ENCODE results near the gene HJV. TPM values are rescaled to one million over a fixed set of nuclear protein-coding genes. Genes with fewer than 3 reads are reported as not detected.
"Not testable (repeated sequence)": the region's sequence is repeated elsewhere in the genome, so short reads cannot be mapped to it uniquely, and the experiment has no call there.

HJV gene, protein sequence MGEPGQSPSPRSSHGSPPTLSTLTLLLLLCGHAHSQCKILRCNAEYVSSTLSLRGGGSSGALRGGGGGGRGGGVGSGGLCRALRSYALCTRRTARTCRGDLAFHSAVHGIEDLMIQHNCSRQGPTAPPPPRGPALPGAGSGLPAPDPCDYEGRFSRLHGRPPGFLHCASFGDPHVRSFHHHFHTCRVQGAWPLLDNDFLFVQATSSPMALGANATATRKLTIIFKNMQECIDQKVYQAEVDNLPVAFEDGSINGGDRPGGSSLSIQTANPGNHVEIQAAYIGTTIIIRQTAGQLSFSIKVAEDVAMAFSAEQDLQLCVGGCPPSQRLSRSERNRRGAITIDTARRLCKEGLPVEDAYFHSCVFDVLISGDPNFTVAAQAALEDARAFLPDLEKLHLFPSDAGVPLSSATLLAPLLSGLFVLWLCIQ
- 100 to 1,000 TPM in 4 of 6 experiments, 10 to 100 TPM in 2; 53.0 to 215 (median 109) TPM for total RNA-seq
- long read RNA-seq, transcript HJV-201 (4 exons, 2,234 nt) = minor isoform, 6 of 51 reads
- long read RNA-seq, transcript HJV-202 (3 exons, 2,123 nt) = major isoform, 30 of 51 reads
- long read RNA-seq, partial matches to known transcripts = 2 of 51 reads
- long read RNA-seq, other reads (novel, unspliced or antisense) = 13 of 51 reads

DNA sequence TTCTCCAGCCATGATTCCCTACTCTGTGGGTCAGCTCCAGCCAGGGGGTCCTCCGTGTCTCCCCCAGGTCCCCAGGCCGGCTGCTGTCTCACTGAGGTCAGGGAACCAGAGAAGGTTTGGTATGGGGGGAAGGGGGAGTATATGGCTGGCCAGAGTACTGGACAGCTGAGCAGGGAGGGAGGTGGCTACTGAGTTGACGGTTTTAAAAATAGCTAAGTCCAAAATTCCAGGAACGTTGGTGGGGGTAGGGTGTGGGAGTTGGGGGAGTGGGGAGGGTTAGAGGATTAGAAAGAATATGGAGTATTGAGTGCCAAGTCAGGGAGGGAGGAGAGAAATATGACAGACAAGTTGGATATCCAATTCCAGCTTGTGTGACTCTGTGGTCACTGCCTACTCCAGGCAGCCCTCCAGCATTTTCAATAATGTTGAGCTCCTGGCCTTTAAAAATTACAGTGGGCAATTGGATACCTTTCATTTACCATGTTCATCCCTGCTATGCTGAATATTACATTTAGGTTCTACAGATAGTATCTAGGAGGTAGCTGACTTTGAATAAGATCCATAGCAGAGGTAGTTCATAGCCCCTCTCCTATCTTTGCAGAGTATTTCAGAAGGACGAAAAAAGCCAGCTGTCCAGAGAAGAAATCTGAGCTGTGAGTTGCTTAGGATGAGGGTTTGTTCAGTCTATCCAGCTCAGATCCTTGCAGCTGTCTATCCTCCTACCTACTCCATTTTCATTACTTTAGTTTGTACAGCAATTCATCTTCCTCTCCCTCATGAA is at the start of gene HJV:
Gene HJV, minus strand, starts transcription at position 114 of the 781 bp plus-strand sequence. CDS start 1,504 bp downstream, outside the sequence.
- Histone ChIP-seq H3K27me3 (no peaks in the 10 kb centered on the region), H3K9me3 (no peaks in the 10 kb centered on the region), H3K36me3 (peaks cover 0 to 16% (median 0%) of the 10 kb centered on the region in 4 donors), H3K27ac (peak within 1 kb of the TSS; percentile 83 to 91 (median 89)), H3K4me3 (peak within 1 kb of the TSS; percentile 40 to 58 (median 56)), H3K4me1 (peaks cover 0 to 12% (median 0%) of the 10 kb centered on the region in 4 donors)
- peak; percentile 41 to 87 (median 72) for DNase-seq
- 36% methylated on average over 5 of the region's 5 CpGs for WGBS (ENCODE audit: insufficient coverage, low coverage, low lambda C conversion rate, missing lambda C conversion rate)
- TF ChIP-seq, protein P1, sequence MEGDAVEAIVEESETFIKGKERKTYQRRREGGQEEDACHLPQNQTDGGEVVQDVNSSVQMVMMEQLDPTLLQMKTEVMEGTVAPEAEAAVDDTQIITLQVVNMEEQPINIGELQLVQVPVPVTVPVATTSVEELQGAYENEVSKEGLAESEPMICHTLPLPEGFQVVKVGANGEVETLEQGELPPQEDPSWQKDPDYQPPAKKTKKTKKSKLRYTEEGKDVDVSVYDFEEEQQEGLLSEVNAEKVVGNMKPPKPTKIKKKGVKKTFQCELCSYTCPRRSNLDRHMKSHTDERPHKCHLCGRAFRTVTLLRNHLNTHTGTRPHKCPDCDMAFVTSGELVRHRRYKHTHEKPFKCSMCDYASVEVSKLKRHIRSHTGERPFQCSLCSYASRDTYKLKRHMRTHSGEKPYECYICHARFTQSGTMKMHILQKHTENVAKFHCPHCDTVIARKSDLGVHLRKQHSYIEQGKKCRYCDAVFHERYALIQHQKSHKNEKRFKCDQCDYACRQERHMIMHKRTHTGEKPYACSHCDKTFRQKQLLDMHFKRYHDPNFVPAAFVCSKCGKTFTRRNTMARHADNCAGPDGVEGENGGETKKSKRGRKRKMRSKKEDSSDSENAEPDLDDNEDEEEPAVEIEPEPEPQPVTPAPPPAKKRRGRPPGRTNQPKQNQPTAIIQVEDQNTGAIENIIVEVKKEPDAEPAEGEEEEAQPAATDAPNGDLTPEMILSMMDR (IDR thresholded peaks at IDR 0.05) = no peak
- TF ChIP-seq POLR2A (IDR thresholded peaks at IDR 0.05) = peak; percentile 58
- intact Hi-C loops (cut with DNase I) = no loop called here
- ATAC-seq = peak; percentile 62 to 85 (median 75)

DNA sequence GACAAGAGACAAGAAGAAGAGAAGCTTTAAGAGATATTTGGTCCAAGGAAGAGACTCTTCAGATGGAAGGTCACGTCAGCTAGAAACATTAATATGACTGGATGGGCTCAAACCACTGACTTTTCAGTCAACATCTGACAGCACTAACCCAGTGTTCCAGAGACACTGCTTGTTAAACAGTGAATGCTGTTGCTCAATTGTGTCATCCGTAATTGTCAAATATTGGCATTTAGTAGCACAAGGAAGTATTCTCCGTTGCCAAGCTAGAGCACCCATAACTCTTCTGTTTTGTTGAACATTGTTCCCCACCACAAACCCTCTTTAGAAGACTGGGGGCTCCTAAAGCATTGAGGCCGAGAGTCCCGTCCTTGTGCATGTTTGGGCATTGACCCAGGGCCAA is 37.6 kb upstream of the HJV start:
- peak overlapping the region in 1 of 3 donors; percentile 33 for H3K27ac ChIP-seq
- H3K27me3 ChIP-seq; H3K4me1 ChIP-seq; ATAC-seq; H3K4me3 ChIP-seq; intact Hi-C loops (cut with DNase I); DNase-seq; H3K9me3 ChIP-seq; H3K36me3 ChIP-seq: not testable (repeated sequence)
- 40% methylated on average over 1 of the region's 5 CpGs for WGBS (ENCODE audit: insufficient coverage, low coverage, low lambda C conversion rate, missing lambda C conversion rate)

DNA sequence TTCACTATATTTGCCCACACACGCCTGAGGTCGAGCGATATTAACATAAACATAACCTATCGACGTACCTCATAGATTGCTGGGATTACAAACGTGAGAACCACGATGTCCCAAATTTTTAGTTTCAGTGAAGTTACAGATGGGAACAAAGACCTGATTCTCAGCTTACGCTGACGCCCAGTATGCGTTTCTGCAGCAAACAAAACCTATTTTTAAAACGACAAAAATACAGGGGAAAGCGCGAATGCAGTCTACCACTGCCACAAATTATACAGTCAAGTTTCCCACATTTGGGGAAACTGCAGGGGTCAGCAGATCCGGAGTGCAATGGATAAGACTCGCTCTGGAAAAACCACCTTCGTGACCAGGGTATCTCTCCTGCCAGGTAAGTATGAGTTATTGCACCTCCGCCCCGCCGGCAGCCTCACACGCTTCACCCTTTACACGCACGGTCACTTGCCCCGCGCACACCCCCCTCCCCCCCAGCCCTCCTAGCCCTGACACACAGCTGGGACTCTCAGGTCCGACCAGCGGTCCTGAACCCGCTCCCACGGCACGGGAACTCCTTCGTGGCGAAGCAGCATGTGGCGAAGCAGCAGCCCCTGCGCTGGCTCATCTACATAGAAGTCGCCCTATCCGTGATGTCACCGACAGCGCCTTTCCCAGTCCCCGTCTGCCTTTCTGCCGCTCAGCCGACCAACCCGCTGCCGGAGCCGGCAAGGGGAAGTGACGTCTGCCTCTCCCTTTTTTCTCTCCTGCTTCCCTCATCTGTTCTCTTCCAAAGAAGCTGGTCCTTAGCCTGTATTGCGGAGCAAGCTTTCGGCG is 30.5 kb upstream of the HJV start:
- peak; percentile 83 to 92 (median 85) for ATAC-seq
- TF ChIP-seq POLR2A (IDR thresholded peaks at IDR 0.05) = peak; percentile 91
- 2% methylated on average over 22 of the region's 47 CpGs for WGBS (ENCODE audit: insufficient coverage, low coverage, low lambda C conversion rate, missing lambda C conversion rate)
- H3K27me3 ChIP-seq; H3K36me3 ChIP-seq; H3K9me3 ChIP-seq; intact Hi-C loops (cut with DNase I): not testable (repeated sequence)
- peak overlapping the region; percentile 76 to 88 (median 85) for H3K27ac ChIP-seq
- peak overlapping the region; percentile 21 to 45 (median 22) for H3K4me3 ChIP-seq
- peaks cover 0 to 30% (median 0%) of the 10 kb centered on the region in 4 donors for H3K4me1 ChIP-seq
- DNase-seq = peak; percentile 84 to 91 (median 89)

DNA sequence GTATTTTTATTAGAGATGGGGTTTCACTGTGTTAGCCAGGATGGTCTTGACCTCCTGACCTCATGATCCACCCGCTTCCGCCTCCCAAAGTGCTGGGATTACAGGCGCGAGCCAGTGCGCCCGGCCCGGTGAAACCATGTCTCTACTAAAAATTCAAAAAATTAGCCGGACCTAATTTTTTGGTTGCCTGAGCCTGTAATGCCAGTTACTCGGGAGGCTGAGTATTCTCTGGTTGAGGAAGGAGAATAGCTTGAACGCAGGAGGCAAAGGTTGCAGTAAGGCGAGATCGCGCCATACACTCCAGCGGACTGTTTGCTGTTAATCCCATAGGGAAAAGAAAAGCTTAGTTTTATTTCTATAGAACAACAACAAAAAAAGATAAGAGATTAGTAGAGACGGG is 29.9 kb upstream of the HJV start:
- TF ChIP-seq, protein P1 (IDR thresholded peaks at IDR 0.05) = no peak
- TF ChIP-seq POLR2A (IDR thresholded peaks at IDR 0.05) = no peak
- 25% methylated on average over 15 of the region's 15 CpGs for WGBS (ENCODE audit: insufficient coverage, low coverage, low lambda C conversion rate, missing lambda C conversion rate)
- H3K27me3 ChIP-seq = no peaks in the 10 kb centered on the region
- peaks cover 0 to 36% (median 0%) of the 10 kb centered on the region in 4 donors for H3K4me1 ChIP-seq
- H3K36me3 ChIP-seq = no peaks in the 10 kb centered on the region
- H3K9me3 ChIP-seq = no peaks in the 10 kb centered on the region
- ATAC-seq (peak; percentile 18 to 34 (median 28)), DNase-seq (no peak)
- intact Hi-C loops (cut with DNase I) = no loop called here
- H3K4me3 ChIP-seq = peak overlapping the region in 2 of 3 donors; percentile 22 to 45
- H3K27ac ChIP-seq = peak overlapping the region; percentile 76 to 88 (median 85)

DNA sequence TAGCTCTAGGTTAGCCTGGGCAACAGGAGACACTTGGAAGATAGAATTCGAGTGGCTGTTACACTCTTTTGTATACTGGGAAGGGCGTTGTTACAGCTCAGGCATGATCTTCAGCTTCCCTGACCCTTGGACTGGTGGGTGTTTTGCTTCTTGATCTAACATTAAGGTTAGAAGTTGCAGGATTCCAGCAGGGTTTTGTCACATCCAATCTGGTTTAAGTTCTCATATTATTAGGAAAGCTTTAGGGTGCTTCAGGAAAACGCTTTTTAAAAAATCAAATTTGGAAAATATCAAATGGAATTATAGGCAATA is 29.1 kb upstream of the HJV start:
- WGBS (ENCODE audit: insufficient coverage, low coverage, low lambda C conversion rate, missing lambda C conversion rate) = 43% methylated on average over 3 of the region's 3 CpGs
- H3K36me3 ChIP-seq; intact Hi-C loops (cut with DNase I); H3K9me3 ChIP-seq; H3K27me3 ChIP-seq; DNase-seq: not testable (repeated sequence)
- Histone ChIP-seq H3K4me3 (peak overlapping the region in 1 of 3 donors; percentile 22), H3K4me1 (peaks cover 0 to 38% (median 0%) of the 10 kb centered on the region in 4 donors), H3K27ac (peak overlapping the region; percentile 76 to 88 (median 85))
- peak; percentile 21 to 41 (median 30) for ATAC-seq

DNA sequence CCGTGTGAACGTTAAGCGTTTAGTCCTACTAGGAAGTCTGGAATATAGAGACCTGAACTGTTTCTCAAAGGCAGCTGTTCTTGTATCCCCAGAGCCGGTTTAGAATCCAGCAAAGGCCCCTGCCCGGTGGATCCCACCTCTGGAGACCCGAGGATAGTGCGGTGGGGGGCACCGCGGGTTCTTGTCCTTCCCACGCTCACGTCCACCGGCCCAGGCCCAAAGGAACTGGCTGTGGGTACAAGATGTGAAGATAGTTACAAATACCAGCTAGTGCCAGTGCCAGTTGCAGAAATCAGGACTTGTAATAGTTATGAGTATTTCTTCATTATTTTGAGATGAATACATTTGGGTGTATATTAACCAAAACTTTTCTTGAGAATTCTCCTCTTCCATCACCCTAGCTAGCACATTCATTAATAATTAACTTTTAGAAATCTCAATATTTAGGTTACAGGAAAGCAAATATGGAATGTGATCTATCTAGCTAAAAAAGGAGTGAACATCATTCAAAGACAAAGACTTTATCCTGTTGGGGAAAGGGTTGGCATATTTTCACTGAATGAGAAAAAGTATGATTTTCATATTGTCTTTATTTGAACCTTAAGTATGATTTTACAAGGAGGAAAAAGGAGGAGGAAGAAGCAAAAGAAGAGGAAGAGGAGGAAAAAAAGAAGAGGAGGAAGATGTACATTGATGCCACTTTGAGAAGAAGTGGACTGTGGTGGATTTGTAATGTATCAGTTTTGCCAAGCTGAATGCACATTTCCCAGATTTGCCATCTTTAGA is 28.5 kb upstream of the HJV start:
- H3K4me1 ChIP-seq = peaks cover 0 to 43% (median 0%) of the 10 kb centered on the region in 4 donors
- peak overlapping the region; percentile 76 to 88 (median 85) for H3K27ac ChIP-seq
- H3K27me3 ChIP-seq; DNase-seq; H3K4me3 ChIP-seq; H3K9me3 ChIP-seq; intact Hi-C loops (cut with DNase I); H3K36me3 ChIP-seq: not testable (repeated sequence)
- peak in 2 of 4 donors; percentile 5 to 48 for ATAC-seq
- 63% methylated on average over 9 of the region's 12 CpGs for WGBS (ENCODE audit: insufficient coverage, low coverage, low lambda C conversion rate, missing lambda C conversion rate)
